ENCODE data around the gene ANKRD44.

ANKRD44 gene

GRCh38 chr2:197168705-197169104, 141.9 kb downstream of the ANKRD44 start:
- DNase-seq (ENCODE audit: low spot score), result no peak
- Histone ChIP-seq H3K36me3 (ENCODE audit: low read depth) (no peaks in the 10 kb centered on the region), H3K4me1 (ENCODE audit: insufficient read depth, poor library complexity, severe bottlenecking) (no peaks in the 10 kb centered on the region), H3K4me3 (ENCODE audit: severe bottlenecking) (no peak overlapping the region), H3K27me3 (ENCODE audit: insufficient read depth, poor library complexity, severe bottlenecking) (no peaks in the 10 kb centered on the region), H3K9me3 (ENCODE audit: severe bottlenecking) (no peaks in the 10 kb centered on the region), H3K27ac (ENCODE audit: poor library complexity, severe bottlenecking) (no peak overlapping the region)
- no peak for TF ChIP-seq CTCF (IDR thresholded peaks at IDR 0.05; ENCODE audit: poor library complexity, severe bottlenecking)
- no peak for ATAC-seq (ENCODE audit: low read depth)

- no peak for TF ChIP-seq CTCF (IDR thresholded peaks at IDR 0.05; ENCODE audit: poor library complexity, severe bottlenecking)
- Histone ChIP-seq H3K27ac (ENCODE audit: poor library complexity, severe bottlenecking) (no peak overlapping the region), H3K4me1 (ENCODE audit: insufficient read depth, poor library complexity, severe bottlenecking) (no peaks in the 10 kb centered on the region), H3K4me3 (ENCODE audit: severe bottlenecking) (no peak overlapping the region), H3K36me3 (ENCODE audit: low read depth) (no peaks in the 10 kb centered on the region), H3K27me3 (ENCODE audit: insufficient read depth, poor library complexity, severe bottlenecking) (no peaks in the 10 kb centered on the region), H3K9me3 (ENCODE audit: severe bottlenecking) (no peaks in the 10 kb centered on the region)
- DNase-seq (ENCODE audit: low spot score) (no peak), ATAC-seq (ENCODE audit: low read depth) (no peak)
Measured at GRCh38 chr2:197167608-197168314, 142.8 kb downstream of the ANKRD44 start.

- Histone ChIP-seq H3K27ac (ENCODE audit: poor library complexity, severe bottlenecking) (no peak overlapping the region), H3K27me3 (ENCODE audit: insufficient read depth, poor library complexity, severe bottlenecking) (no peaks in the 10 kb centered on the region), H3K36me3 (ENCODE audit: low read depth) (no peaks in the 10 kb centered on the region), H3K4me1 (ENCODE audit: insufficient read depth, poor library complexity, severe bottlenecking) (no peaks in the 10 kb centered on the region), H3K4me3 (ENCODE audit: severe bottlenecking) (no peak overlapping the region), H3K9me3 (ENCODE audit: severe bottlenecking) (no peaks in the 10 kb centered on the region)
- no peak for DNase-seq (ENCODE audit: low spot score)
- TF ChIP-seq CTCF (IDR thresholded peaks at IDR 0.05; ENCODE audit: poor library complexity, severe bottlenecking), result no peak
- ATAC-seq (ENCODE audit: low read depth), result no peak
Measured at GRCh38 chr2:197165020-197165419, 145.6 kb downstream of the ANKRD44 start.

GRCh38 chr2:197164141-197164754, 146.3 kb downstream of the ANKRD44 start:
- no peaks in the 10 kb centered on the region for H3K27me3 ChIP-seq (ENCODE audit: insufficient read depth, poor library complexity, severe bottlenecking)
- no peak for ATAC-seq (ENCODE audit: low read depth)
- no peak for DNase-seq (ENCODE audit: low spot score)
- H3K36me3 ChIP-seq (ENCODE audit: low read depth), result no peaks in the 10 kb centered on the region
- no peak for TF ChIP-seq CTCF (IDR thresholded peaks at IDR 0.05; ENCODE audit: poor library complexity, severe bottlenecking)
- H3K9me3 ChIP-seq (ENCODE audit: severe bottlenecking), result no peaks in the 10 kb centered on the region
- peaks cover 7% of the 10 kb centered on the region for H3K4me1 ChIP-seq (ENCODE audit: insufficient read depth, poor library complexity, severe bottlenecking)
- no peak overlapping the region for H3K27ac ChIP-seq (ENCODE audit: poor library complexity, severe bottlenecking)
- no peak overlapping the region for H3K4me3 ChIP-seq (ENCODE audit: severe bottlenecking)

- no peak for TF ChIP-seq CTCF (IDR thresholded peaks at IDR 0.05; ENCODE audit: poor library complexity, severe bottlenecking)
Measured at GRCh38 chr2:197163712-197164140, 146.9 kb downstream of the ANKRD44 start.

More at GRCh38 chr2:197163712-197164140, 146.9 kb downstream of the ANKRD44 start:
- Histone ChIP-seq H3K4me3 (ENCODE audit: severe bottlenecking) (no peak overlapping the region), H3K27ac (ENCODE audit: poor library complexity, severe bottlenecking) (no peak overlapping the region), H3K36me3 (ENCODE audit: low read depth) (no peaks in the 10 kb centered on the region), H3K9me3 (ENCODE audit: severe bottlenecking) (no peaks in the 10 kb centered on the region), H3K27me3 (ENCODE audit: insufficient read depth, poor library complexity, severe bottlenecking) (no peaks in the 10 kb centered on the region), H3K4me1 (ENCODE audit: insufficient read depth, poor library complexity, severe bottlenecking) (peaks cover 9% of the 10 kb centered on the region)
- DNase-seq (ENCODE audit: low spot score) (no peak), ATAC-seq (ENCODE audit: low read depth) (no peak)
